AG08395 (cell line): Measurements from ENCODE around the gene UBXN6.

Experiments
- DNase-seq: peaks from one replicate; pipeline ENCODE4 v3.0.0; 2012; ENCODE audit warnings: mixed read lengths, low spot score

UBXN6 gene

GRCh38 chr19:4439243-4439642 is 18.4 kb downstream of the UBXN6 start:
- no peak for DNase-seq

DNA sequence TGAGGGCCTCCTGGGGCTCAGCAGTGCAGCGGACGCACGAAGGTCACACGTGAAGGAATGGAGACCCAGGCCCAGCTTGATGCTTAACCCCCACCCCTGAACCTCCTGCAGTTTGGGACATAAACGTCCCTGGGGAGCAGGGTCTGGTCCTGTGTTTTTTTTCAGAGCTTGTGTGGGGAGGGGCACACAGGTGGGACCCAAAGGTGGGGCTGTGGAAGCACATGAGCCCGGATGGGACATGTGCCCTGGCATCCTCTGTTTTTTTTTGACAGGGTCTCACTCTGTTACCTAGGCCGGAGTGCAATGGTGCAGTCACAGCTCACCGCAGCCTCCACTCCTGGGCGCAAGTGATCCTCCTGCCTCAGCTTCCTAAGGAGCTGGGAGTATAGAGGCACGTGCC is 20.5 kb downstream of the UBXN6 start:
- no peak for DNase-seq

DNA sequence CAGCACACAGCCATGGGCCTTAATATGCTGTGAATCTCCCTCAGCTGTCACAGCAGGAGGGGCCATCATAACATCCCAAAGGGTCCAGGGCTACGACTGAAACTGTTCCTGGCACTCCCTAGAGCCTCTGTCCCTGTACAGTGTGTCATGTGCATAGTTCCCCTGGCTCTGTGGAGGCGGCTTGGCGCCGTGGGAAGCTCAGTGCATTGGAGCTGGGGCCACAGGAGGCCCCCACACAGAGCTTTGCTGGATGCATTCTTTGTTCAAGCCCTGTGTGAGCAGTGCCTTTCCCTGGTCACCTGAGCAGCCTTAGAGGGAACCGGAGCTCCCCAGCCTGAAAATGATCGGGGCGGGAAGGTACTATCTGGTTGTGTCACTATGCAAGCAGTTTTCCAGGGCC is 21.4 kb downstream of the UBXN6 start:
- no peak for DNase-seq

GRCh38 chr19:4434391-4434790 is 23.2 kb downstream of the UBXN6 start:
- DNase-seq: no peak

- DNase-seq: no peak
Observed at GRCh38 chr19:4432918-4433506, 24.6 kb downstream of the UBXN6 start.

GRCh38 chr19:4431808-4432674 is 25.6 kb downstream of the UBXN6 start:
- DNase-seq: no peak

DNA sequence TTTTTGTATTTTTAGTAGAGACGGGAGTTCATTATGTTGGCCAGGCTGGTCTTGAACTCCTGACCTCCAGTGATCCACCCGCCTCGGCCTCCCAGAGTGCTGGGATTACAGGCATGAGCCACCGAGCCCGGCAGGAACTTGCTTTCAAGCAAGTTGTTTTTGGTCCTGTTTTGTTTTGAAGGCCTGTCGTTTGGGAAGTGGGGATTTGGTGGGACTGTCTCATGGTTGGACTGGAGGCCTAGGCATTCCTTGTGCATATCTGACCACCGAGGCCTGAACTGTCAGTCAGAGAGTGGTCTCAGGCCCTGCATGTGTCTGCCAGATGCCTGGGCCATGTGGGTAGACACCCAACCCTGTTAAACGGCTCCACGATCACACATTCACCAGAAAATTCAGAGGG is 26.3 kb downstream of the UBXN6 start:
- DNase-seq: no peak

DNA sequence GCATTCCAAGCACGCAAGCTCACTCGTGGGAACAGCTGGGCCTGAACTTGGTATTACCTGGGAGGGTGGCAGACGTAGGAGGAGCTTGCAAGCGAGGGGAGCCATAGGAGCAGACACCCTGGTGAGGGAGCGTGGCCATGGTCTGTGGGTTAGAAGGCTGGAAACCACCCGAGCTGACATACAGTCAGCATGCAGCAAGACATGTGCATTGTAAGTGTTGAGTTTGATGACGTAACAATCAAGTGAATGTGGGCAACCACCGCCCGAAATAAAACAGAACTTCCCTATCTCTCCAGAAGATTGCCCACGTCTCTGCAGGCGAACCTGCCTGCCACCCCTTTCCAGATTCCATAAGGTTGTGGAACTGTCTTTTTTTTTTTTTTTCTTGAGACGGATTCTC is 26.8 kb downstream of the UBXN6 start:
- no peak for DNase-seq

DNA sequence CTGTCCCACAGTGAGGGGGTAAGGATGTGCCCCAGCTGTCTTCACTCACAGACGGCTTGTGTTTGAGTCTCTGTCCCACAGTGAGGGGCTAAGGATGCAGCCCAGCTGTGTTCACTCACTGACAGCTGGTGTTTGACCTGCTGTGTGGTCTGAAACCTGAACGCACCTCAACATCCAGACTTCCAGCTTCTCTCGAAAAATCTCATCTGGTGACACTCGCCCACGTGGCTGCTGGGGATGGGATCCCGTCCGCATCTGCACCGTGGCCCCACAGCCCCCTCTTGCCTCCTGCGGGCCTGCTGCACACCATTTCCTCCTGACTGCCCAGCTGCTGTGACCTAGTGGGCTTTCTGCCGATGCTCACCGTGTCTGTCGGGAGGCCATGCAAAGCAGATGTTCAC is 27.8 kb downstream of the UBXN6 start:
- DNase-seq: no peak

DNA sequence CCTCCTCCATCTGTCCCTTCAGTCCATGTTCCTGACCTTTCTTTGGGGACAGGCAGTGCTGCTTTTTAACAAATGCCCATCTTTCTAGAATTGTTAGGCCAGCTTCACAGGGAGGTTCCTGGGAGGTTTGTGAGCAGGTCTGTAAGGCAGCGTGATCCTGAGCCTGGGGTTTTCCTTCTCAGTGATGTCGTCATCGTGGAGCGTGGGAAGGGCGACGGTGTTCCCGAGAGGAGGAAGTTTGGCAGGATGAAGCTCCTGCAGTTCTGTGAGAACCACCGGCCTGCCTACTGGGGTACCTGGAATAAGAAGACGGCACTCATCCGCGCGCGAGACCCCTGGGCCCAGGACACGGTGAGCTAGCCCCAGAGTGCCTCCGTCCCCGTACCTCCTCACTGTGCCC is 28.3 kb downstream of the UBXN6 start:
- no peak for DNase-seq

GRCh38 chr19:4428326-4428975 is 29.1 kb downstream of the UBXN6 start:
- DNase-seq: no peak

DNA sequence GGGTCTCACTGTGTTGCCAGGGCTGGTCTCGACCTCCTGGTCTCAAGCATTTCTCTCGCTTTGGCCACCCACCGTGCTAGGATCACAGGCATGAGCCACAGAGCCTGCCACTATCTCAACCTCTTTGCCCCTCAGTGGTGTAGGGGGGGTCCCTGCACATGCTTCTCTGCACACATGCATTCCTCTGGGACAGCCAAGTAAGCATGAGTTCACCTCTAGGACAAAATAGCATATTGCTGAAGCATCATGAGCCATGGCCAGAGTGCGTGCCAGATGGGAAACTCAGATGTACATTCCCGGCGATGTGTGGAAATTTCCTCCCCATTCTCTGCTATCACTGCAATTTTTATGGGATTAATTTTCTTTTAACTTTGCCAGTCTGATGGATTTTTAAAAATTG is 32.1 kb downstream of the UBXN6 start:
- DNase-seq: peak; percentile 94

GRCh38 chr19:4423416-4424126 is 34.0 kb downstream of the UBXN6 start:
- DNase-seq: no peak

DNA sequence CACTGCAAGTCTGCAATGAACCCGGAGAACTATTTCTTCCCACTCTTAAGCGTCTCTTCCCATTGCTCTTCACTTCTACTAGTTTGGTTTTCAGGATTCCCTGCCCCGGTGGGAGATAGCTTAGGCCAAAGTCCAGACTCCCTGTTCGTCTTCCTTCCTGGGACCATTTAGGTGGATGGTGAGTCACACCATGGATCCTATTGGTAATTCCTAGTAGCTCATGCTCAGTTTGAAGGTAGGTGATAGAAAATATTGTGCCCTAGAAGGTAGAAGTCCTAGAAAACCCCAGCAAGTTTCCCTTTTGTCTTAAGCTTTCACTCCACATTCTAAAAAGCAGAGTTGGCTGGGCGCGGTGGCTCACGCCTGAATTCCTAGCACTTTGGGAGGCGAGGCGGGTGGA is 41.3 kb downstream of the UBXN6 start:
- no peak for DNase-seq

DNA sequence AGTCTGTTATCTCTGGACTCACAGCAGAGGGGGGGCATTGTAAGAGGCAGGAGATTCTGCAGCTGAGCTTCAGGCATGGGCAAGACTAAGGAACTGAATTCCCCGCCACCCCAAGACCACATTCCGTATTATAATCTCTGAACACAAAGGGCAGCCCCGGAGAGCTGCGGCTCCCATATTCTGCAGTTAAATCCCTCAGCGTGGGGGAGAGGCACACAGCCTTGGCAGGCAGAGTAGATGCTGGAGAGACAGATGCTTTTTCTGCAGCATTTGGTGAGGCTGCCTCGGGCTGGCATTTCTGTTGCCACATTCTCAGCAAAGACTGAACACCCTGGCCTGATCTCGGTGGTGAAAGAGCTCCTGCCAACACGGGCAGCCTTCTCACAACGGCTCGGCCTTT is 42.2 kb downstream of the UBXN6 start:
- no peak for DNase-seq

- no peak for DNase-seq
Observed at GRCh38 chr19:4414800-4415321, 42.7 kb downstream of the UBXN6 start.

GRCh38 chr19:4414144-4414799 is 43.3 kb downstream of the UBXN6 start:
- no peak for DNase-seq

DNA sequence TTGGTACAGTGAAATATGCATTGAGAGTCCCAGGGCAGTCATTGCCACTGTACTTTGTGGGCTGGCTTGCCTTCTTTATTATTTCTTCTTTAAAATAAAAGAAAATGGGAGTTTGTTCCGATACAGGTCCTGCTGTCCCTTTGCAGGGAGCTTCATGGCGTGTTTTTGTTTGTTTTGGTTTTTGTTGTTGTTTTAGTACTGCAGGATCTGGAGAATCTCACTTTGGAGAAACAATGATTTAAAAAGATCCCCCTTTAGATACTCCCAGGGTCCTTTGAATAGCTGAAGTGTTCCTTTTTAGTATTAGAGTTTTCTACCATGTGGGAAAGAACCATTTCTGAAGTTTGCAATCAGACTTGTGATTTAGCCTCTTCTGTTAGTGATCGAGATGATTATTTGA is 44.0 kb downstream of the UBXN6 start:
- DNase-seq: no peak

GRCh38 chr19:4409123-4409933 is 48.3 kb downstream of the UBXN6 start:
- DNase-seq: no peak

DNA sequence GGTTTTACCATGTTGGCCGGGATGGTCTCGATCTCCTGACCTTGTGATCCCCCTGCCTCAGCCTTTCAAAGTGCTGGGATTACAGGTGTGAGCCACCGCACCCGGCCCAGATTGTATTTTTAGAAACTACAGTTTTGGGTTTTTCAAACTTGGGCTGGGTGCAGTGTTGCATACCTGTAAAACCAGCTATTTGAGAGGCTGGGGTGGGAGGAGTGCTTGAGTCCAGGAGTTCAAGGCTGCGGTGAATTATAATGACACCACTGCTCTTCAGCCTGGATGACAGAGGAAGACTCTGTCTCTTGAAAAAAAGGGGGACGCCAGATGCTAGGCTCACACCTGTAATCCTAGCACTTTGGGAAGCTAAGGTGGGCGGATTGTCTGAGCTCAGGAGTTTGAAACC is 51.0 kb downstream of the UBXN6 start:
- DNase-seq: no peak

GRCh38 chr19:4405977-4406376 is 51.6 kb downstream of the UBXN6 start:
- DNase-seq: no peak
